Mesendoderm (in vitro differentiated cells): ENCODE data around the gene PRKN.

ENCODE experiments used
- DNase-seq: peaks from one replicate; pipeline ENCODE4 v3.0.0; 2013
- H2AK5ac ChIP-seq: 2 replicates; pipeline ENCODE4 v1.6.1; 2013; ENCODE audit warnings: low read length, inconsistent platforms
- H2BK120ac ChIP-seq: 2 replicates; pipeline ENCODE4 v1.6.1; 2013; ENCODE audit warnings: low read depth, mild to moderate bottlenecking, low read length, moderate library complexity, mixed read lengths
- H2BK15ac ChIP-seq: replicated peaks from 2 replicates; pipeline ENCODE4 v1.6.1; 2013; ENCODE audit warnings: low read depth, mild to moderate bottlenecking, moderate library complexity
- H2BK5ac ChIP-seq: 2 replicates; pipeline ENCODE4 v1.6.1; 2013; ENCODE audit warnings: low read length, inconsistent platforms
- H3K18ac ChIP-seq: 2 replicates; pipeline ENCODE4 v1.6.1; 2013; ENCODE audit warnings: mild to moderate bottlenecking, low read length, mixed read lengths
- H3K23ac ChIP-seq: one replicate; pipeline ENCODE4 v1.6.1; 2013; ENCODE audit warnings: low read length
- H3K27ac ChIP-seq: 2 replicates; pipeline ENCODE4 v1.5.1; 2013; ENCODE audit warnings: low read depth, mild to moderate bottlenecking, inconsistent platforms, low read length, moderate library complexity
- H3K27me3 ChIP-seq: 2 replicates; pipeline ENCODE4 v1.6.1; 2013; ENCODE audit warnings: low read length, control low read depth, mild to moderate bottlenecking, inconsistent platforms; ENCODE audit not compliant: insufficient read depth, poor library complexity
- H3K36me3 ChIP-seq: 2 replicates; pipeline ENCODE4 v1.6.1; 2013; ENCODE audit warnings: low read length, inconsistent platforms; ENCODE audit not compliant: control insufficient read depth, insufficient read depth
- H3K4ac ChIP-seq: one replicate; pipeline ENCODE4 v1.6.1; 2013; ENCODE audit warnings: low read depth, mild to moderate bottlenecking, low read length, moderate library complexity
- H3K4me1 ChIP-seq: 2 replicates; pipeline ENCODE4 v1.6.1; 2013; ENCODE audit warnings: low read depth, low read length, inconsistent platforms; ENCODE audit not compliant: control insufficient read depth
- H3K4me2 ChIP-seq: 2 replicates; pipeline ENCODE4 v1.6.1; 2013; ENCODE audit warnings: low read length
- H3K4me3 ChIP-seq: 2 replicates; pipeline ENCODE4 v1.5.1; 2013; ENCODE audit warnings: mild to moderate bottlenecking, low read length
- H3K56ac ChIP-seq: one replicate; pipeline ENCODE4 v1.6.1; 2013; ENCODE audit warnings: low read length
- H3K79me1 ChIP-seq: 2 replicates; pipeline ENCODE4 v1.6.1; 2013; ENCODE audit warnings: low read length, inconsistent platforms
- H3K79me2 ChIP-seq: 2 replicates; pipeline ENCODE4 v1.6.1; 2013; ENCODE audit warnings: mild to moderate bottlenecking, low read length; ENCODE audit not compliant: control insufficient read depth, insufficient read depth
- H3K9ac ChIP-seq: 2 replicates; pipeline ENCODE4 v1.6.1; 2013; ENCODE audit warnings: low read length, inconsistent platforms
- H4K5ac ChIP-seq: one replicate; pipeline ENCODE4 v1.6.1; 2013; ENCODE audit warnings: low read length
- H4K8ac ChIP-seq: one replicate; pipeline ENCODE4 v1.6.1; 2013; ENCODE audit warnings: low read depth, mild to moderate bottlenecking, control low read depth, low read length, moderate library complexity
- WGBS: extraction: QIAGEN DNeasy Blood & Tissue Kit; methylation state at CpG from one replicate; pipeline ENCODE4 v1.1.7; 2013; ENCODE audit warnings: low lambda C conversion rate, missing lambda C conversion rate; ENCODE audit not compliant: insufficient coverage; ENCODE audit errors: extremely low coverage; 5-methylcytosine and 5-hydroxymethylcytosine counted together

The PRKN gene

DNA sequence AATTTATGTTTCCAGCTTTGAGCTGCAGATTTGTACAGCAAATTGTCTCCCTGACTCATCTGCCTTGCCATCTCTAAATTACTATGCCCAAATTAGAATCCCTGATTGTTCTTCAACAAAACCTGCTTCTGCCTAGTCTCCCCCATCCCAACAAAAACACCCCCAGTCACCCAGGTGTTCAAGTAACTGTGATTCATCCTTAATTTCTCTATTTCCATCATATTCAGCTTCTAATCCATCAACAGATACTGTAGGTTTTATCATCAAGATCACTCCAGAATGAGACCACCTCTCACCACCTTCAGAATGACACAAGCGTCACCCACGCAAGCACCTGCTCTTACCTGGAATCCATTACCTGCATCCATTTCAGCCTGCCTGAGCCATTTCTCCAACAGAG lies 498.5 kb downstream of the PRKN start:
- H2BK5ac ChIP-seq: no peak overlapping the region
- H3K27ac ChIP-seq: no peak overlapping the region
- H2AK5ac ChIP-seq: no peak overlapping the region
- H3K56ac ChIP-seq: no peak overlapping the region
- H3K23ac ChIP-seq: no peak overlapping the region
- no peak overlapping the region for H3K9ac ChIP-seq
- H3K4me2 ChIP-seq: no peak overlapping the region
- no peak overlapping the region for H4K8ac ChIP-seq
- DNase-seq: no peak
- no peaks in the 10 kb centered on the region for H3K4me1 ChIP-seq
- no peak overlapping the region for H2BK15ac ChIP-seq
- WGBS: no CpG with 5 or more reads among the region's 2 CpGs
- H3K79me1 ChIP-seq: no peaks in the 10 kb centered on the region
- no peak overlapping the region for H3K4ac ChIP-seq
- H3K4me3 ChIP-seq: no peak overlapping the region
- no peaks in the 10 kb centered on the region for H3K27me3 ChIP-seq
- no peak overlapping the region for H4K5ac ChIP-seq
- H3K79me2 ChIP-seq: no peaks in the 10 kb centered on the region
- no peak overlapping the region for H3K18ac ChIP-seq
- H2BK120ac ChIP-seq: no peak overlapping the region
- H3K36me3 ChIP-seq: no peaks in the 10 kb centered on the region

DNA sequence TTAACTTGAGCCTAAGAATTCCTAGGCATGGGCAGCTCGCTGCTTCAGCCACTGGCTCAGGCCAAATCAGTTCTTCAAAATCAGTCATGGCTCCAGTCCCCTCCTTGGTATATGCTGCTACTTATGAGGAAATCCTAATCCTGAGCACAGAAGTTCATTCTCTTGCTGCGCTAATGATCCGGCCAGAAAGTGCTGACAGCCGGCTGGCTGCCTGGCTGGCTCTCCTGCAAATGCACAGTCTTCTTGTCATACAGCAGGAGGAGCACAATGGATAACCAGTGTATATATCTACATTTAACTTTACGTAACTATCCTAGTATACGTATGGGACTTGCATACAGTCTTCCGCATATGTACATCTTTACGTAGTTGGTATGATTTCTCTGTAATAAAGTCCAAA lies 500.8 kb downstream of the PRKN start:
- H3K56ac ChIP-seq: no peak overlapping the region
- H3K18ac ChIP-seq: no peak overlapping the region
- H3K79me2 ChIP-seq: no peaks in the 10 kb centered on the region
- H3K9ac ChIP-seq: no peak overlapping the region
- H2BK5ac ChIP-seq: no peak overlapping the region
- DNase-seq: no peak
- no peak overlapping the region for H3K4ac ChIP-seq
- no peaks in the 10 kb centered on the region for H3K36me3 ChIP-seq
- no peaks in the 10 kb centered on the region for H3K4me1 ChIP-seq
- H3K27ac ChIP-seq: no peak overlapping the region
- H2AK5ac ChIP-seq: no peak overlapping the region
- H3K79me1 ChIP-seq: no peaks in the 10 kb centered on the region
- H2BK15ac ChIP-seq: no peak overlapping the region
- H2BK120ac ChIP-seq: no peak overlapping the region
- H4K8ac ChIP-seq: no peak overlapping the region
- WGBS: no CpG with 5 or more reads among the region's 8 CpGs
- no peak overlapping the region for H3K23ac ChIP-seq
- H3K27me3 ChIP-seq: no peaks in the 10 kb centered on the region
- no peak overlapping the region for H3K4me3 ChIP-seq
- no peak overlapping the region for H3K4me2 ChIP-seq
- no peak overlapping the region for H4K5ac ChIP-seq

DNA sequence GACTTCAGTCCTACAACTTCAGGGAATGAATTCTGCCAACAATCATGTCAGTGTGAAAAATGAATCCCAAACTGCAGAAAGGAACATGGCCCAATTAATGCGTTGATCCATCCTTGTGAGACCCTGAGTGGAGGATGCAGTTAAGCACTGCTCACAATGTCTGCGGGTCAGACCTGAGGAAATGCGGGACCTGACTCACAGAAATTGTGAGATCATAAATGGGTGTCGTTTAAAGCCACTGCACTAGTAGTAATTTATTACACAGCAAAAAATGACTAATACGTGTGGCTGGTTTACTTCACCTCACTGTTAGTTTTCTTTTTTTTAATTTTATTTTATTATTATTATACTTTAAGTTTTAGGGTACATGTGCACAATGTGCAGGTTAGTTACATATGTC lies 505.0 kb downstream of the PRKN start:
- no peak overlapping the region for H3K18ac ChIP-seq
- no peak overlapping the region for H4K8ac ChIP-seq
- H3K4ac ChIP-seq: no peak overlapping the region
- no peak overlapping the region for H3K4me3 ChIP-seq
- H3K79me1 ChIP-seq: no peaks in the 10 kb centered on the region
- no peak overlapping the region for H3K4me2 ChIP-seq
- H3K79me2 ChIP-seq: no peaks in the 10 kb centered on the region
- DNase-seq: no peak
- H3K4me1 ChIP-seq: no peaks in the 10 kb centered on the region
- no peaks in the 10 kb centered on the region for H3K36me3 ChIP-seq
- no peaks in the 10 kb centered on the region for H3K27me3 ChIP-seq
- no peak overlapping the region for H3K56ac ChIP-seq
- no peak overlapping the region for H2AK5ac ChIP-seq
- no peak overlapping the region for H3K27ac ChIP-seq
- H2BK5ac ChIP-seq: no peak overlapping the region
- no peak overlapping the region for H2BK15ac ChIP-seq
- WGBS: no CpG with 5 or more reads among the region's 5 CpGs
- H3K9ac ChIP-seq: no peak overlapping the region
- no peak overlapping the region for H2BK120ac ChIP-seq
- no peak overlapping the region for H3K23ac ChIP-seq
- H4K5ac ChIP-seq: no peak overlapping the region

DNA sequence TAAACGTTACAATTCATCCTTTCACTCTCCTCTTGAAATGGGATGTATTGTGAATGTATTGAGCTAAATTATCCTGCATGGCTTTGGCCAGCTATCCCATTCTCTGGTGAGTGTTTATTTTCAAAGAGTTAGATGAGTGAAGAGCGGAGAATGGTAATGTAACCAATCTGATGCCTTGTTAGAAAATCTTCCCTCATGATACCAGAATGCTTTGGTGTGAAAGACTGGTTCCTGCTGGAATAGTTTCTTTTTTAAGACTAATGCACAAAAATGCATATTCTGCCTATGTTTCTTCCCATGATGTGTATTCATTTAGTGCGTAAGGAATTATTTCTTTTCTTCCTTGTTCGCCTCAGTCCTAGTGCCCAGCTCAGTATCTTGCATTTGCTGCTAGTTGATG lies 506.7 kb downstream of the PRKN start:
- no peak overlapping the region for H3K27ac ChIP-seq
- H3K4me2 ChIP-seq: no peak overlapping the region

DNA sequence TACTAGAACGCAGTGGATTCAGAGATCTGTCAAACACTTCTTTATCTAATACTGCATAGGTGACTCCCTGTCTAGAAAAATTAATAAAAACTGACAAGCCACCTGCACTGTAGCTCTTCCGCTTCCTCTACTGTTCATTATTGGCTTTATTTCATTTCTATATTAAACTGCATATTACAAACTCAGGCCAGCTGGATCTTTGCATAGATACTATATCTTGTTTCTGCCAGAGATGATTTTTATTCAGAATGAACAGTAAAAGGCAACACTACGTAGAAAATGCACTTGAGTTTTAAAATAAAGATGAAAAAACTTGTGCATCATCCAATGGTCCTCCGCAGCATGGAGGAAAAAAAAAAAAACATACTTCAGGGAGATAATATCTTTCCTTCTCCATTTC lies 508.3 kb downstream of the PRKN start:
- no peaks in the 10 kb centered on the region for H3K79me1 ChIP-seq
- H2BK5ac ChIP-seq: no peak overlapping the region
- H3K4me1 ChIP-seq: no peaks in the 10 kb centered on the region
- no CpG with 5 or more reads among the region's 4 CpGs for WGBS
- H3K79me2 ChIP-seq: no peaks in the 10 kb centered on the region
- no peak overlapping the region for H3K27ac ChIP-seq
- H4K8ac ChIP-seq: no peak overlapping the region
- no peak overlapping the region for H3K4me2 ChIP-seq
- no peak overlapping the region for H2BK15ac ChIP-seq
- H3K9ac ChIP-seq: no peak overlapping the region
- H3K36me3 ChIP-seq: no peaks in the 10 kb centered on the region
- H3K56ac ChIP-seq: no peak overlapping the region
- H3K4ac ChIP-seq: no peak overlapping the region
- no peak overlapping the region for H2BK120ac ChIP-seq
- no peak overlapping the region for H3K23ac ChIP-seq
- no peak for DNase-seq
- no peak overlapping the region for H4K5ac ChIP-seq
- no peak overlapping the region for H3K4me3 ChIP-seq
- H2AK5ac ChIP-seq: no peak overlapping the region
- H3K18ac ChIP-seq: no peak overlapping the region
- no peaks in the 10 kb centered on the region for H3K27me3 ChIP-seq

More for the DNA sequence above, 506.7 kb downstream of the PRKN start:
- Histone ChIP-seq H4K8ac (no peak overlapping the region), H3K36me3 (no peaks in the 10 kb centered on the region), H3K23ac (no peak overlapping the region), H2BK120ac (no peak overlapping the region), H3K79me1 (no peaks in the 10 kb centered on the region), H2BK5ac (no peak overlapping the region), H2BK15ac (no peak overlapping the region), H2AK5ac (no peak overlapping the region), H3K4ac (no peak overlapping the region), H4K5ac (no peak overlapping the region), H3K9ac (no peak overlapping the region), H3K4me1 (no peaks in the 10 kb centered on the region), H3K79me2 (no peaks in the 10 kb centered on the region), H3K56ac (no peak overlapping the region), H3K27me3 (no peaks in the 10 kb centered on the region), H3K18ac (no peak overlapping the region), H3K4me3 (no peak overlapping the region)
- WGBS: no CpG with 5 or more reads among the region's 4 CpGs
- DNase-seq: no peak

DNA sequence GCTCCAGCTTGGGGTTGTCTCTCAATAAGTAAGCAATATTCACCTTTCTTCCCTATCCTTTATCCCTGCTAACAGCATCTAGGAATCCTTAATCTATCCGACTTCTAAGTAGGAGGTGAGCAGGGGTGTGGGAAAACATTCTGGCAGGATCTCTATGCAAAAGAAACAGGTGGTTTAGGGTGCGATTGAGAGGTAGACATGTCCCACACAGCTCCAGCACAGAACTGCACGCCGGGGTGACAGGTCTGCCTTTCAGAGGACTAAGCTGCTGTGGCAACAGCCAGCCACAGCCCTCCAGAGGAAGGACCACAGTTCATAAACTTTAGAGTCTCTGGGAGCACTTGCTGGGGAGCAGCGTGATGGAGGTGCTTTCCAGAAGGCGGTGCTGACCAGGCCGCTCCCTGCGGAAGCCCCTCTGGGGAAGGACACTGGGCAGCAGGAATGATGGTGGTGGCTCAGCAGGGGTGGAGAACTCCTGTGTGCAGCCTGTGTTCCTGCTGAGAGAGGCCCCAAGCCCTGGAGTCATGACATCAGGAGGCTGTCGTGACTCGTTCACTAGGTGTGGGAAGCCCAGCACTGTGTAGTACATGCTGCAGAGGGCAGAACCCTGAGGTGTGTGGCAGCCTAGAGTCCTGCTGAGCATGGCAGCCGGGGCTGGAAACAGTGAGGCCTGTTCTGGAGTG lies 509.6 kb downstream of the PRKN start:
- no peaks in the 10 kb centered on the region for H3K79me2 ChIP-seq
- no peak overlapping the region for H3K27ac ChIP-seq
- no peak overlapping the region for H2BK120ac ChIP-seq
- H3K4me3 ChIP-seq: no peak overlapping the region
- no peak overlapping the region for H2BK5ac ChIP-seq
- H3K56ac ChIP-seq: no peak overlapping the region
- H4K5ac ChIP-seq: no peak overlapping the region
- H3K4me2 ChIP-seq: no peak overlapping the region
- no peak overlapping the region for H4K8ac ChIP-seq
- no CpG with 5 or more reads among the region's 11 CpGs for WGBS
- no peak overlapping the region for H2AK5ac ChIP-seq
- no peak overlapping the region for H3K18ac ChIP-seq
- H3K27me3 ChIP-seq: no peaks in the 10 kb centered on the region
- no peaks in the 10 kb centered on the region for H3K4me1 ChIP-seq
- H3K36me3 ChIP-seq: no peaks in the 10 kb centered on the region
- no peak overlapping the region for H3K4ac ChIP-seq
- no peak for DNase-seq
- no peaks in the 10 kb centered on the region for H3K79me1 ChIP-seq
- no peak overlapping the region for H3K23ac ChIP-seq
- no peak overlapping the region for H2BK15ac ChIP-seq
- H3K9ac ChIP-seq: no peak overlapping the region
